ENCODE measurements around the gene BCAS3.

The BCAS3 gene

DNA sequence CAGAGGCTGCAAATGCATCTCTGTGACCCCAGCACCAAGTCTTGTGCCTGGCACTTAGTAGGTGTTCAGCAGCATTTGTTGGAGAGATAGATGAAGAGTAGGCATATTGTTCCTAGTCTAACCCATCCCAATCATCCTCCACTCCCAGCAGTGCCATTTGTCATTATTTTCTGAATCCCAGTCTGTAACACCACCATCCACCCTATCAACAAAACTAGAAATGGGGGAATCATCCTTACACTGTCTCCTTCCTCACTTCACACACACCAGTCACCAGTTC lies 626.1 kb downstream of the BCAS3 start:
- H3K4me2 ChIP-seq (ENCODE audit: low read length) = no peak overlapping the region
- no peaks in the 10 kb centered on the region for H3K79me2 ChIP-seq (ENCODE audit: control insufficient read depth, low read length)
- H3F3A ChIP-seq (ENCODE audit: control insufficient read depth, insufficient read depth) = no peaks in the 10 kb centered on the region
- H4K20me1 ChIP-seq (ENCODE audit: control insufficient read depth, insufficient read depth, low read depth, low read length) = no peaks in the 10 kb centered on the region
- no peaks in the 10 kb centered on the region for H3K4me1 ChIP-seq (ENCODE audit: control insufficient read depth, low read length)
- no peaks in the 10 kb centered on the region for H3K9me3 ChIP-seq (ENCODE audit: control insufficient read depth, insufficient read depth, low read length)
- H3K27ac ChIP-seq (ENCODE audit: low read depth, low read length) = no peak overlapping the region
- no peak overlapping the region for H3K4me3 ChIP-seq (ENCODE audit: low read length)
- peaks cover 4% of the 10 kb centered on the region; the same call in 1 of the 2 replicates for H3K27me3 ChIP-seq (ENCODE audit: control insufficient read depth, low read length)
- H3K9me2 ChIP-seq (replicated peaks; ENCODE audit: control insufficient read depth, low read length) = no peaks in the 10 kb centered on the region
- TF ChIP-seq EZH2phosphoT487 (IDR thresholded peaks at IDR 0.05; ENCODE audit: borderline replicate concordance, low read length) = no peak
- TF ChIP-seq, protein P1, sequence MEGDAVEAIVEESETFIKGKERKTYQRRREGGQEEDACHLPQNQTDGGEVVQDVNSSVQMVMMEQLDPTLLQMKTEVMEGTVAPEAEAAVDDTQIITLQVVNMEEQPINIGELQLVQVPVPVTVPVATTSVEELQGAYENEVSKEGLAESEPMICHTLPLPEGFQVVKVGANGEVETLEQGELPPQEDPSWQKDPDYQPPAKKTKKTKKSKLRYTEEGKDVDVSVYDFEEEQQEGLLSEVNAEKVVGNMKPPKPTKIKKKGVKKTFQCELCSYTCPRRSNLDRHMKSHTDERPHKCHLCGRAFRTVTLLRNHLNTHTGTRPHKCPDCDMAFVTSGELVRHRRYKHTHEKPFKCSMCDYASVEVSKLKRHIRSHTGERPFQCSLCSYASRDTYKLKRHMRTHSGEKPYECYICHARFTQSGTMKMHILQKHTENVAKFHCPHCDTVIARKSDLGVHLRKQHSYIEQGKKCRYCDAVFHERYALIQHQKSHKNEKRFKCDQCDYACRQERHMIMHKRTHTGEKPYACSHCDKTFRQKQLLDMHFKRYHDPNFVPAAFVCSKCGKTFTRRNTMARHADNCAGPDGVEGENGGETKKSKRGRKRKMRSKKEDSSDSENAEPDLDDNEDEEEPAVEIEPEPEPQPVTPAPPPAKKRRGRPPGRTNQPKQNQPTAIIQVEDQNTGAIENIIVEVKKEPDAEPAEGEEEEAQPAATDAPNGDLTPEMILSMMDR (IDR thresholded peaks at IDR 0.05; ENCODE audit: low read depth, low read length, poor library complexity, severe bottlenecking) = no peak
- H3K36me3 ChIP-seq (ENCODE audit: control insufficient read depth, low read length) = no peaks in the 10 kb centered on the region

DNA sequence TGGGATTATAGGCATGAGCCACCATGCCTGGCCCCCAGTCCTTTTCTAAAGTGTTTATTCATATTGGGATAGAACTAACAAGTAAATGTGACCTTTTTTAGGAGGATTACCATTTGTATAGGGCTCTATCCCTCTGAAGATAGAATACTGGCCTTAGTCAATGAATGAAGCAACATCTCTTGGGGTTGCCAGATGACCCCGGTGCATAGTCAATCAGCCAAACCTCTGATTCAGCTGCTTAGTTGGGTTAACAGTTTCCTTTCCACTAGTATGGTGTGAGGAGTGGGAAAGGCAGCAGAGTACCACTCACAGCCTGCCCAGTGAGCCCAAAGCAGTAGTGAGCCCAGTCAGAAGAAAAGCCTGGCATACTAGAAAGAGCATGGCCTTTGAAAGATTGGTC lies 627.4 kb downstream of the BCAS3 start:
- no peaks in the 10 kb centered on the region for H3K9me2 ChIP-seq (replicated peaks; ENCODE audit: control insufficient read depth, low read length)
- H4K20me1 ChIP-seq (ENCODE audit: control insufficient read depth, insufficient read depth, low read depth, low read length) = no peaks in the 10 kb centered on the region
- TF ChIP-seq EZH2phosphoT487 (IDR thresholded peaks at IDR 0.05; ENCODE audit: borderline replicate concordance, low read length) = no peak
- TF ChIP-seq, protein P1 (IDR thresholded peaks at IDR 0.05; ENCODE audit: low read depth, low read length, poor library complexity, severe bottlenecking) = no peak
- no peaks in the 10 kb centered on the region for H3K9me3 ChIP-seq (ENCODE audit: control insufficient read depth, insufficient read depth, low read length)
- 0 out of 2 replicates have a peak, but pooled peaks cover 4% of the 10 kb centered on the region for H3K27me3 ChIP-seq (ENCODE audit: control insufficient read depth, low read length)
- no peak overlapping the region for H3K27ac ChIP-seq (ENCODE audit: low read depth, low read length)
- no peaks in the 10 kb centered on the region for H3K79me2 ChIP-seq (ENCODE audit: control insufficient read depth, low read length)
- no peak overlapping the region for H3K4me3 ChIP-seq (ENCODE audit: low read length)
- no peaks in the 10 kb centered on the region for H3K36me3 ChIP-seq (ENCODE audit: control insufficient read depth, low read length)
- no peaks in the 10 kb centered on the region for H3F3A ChIP-seq (ENCODE audit: control insufficient read depth, insufficient read depth)
- H3K4me2 ChIP-seq (ENCODE audit: low read length) = no peak overlapping the region
- no peaks in the 10 kb centered on the region for H3K4me1 ChIP-seq (ENCODE audit: control insufficient read depth, low read length)

DNA sequence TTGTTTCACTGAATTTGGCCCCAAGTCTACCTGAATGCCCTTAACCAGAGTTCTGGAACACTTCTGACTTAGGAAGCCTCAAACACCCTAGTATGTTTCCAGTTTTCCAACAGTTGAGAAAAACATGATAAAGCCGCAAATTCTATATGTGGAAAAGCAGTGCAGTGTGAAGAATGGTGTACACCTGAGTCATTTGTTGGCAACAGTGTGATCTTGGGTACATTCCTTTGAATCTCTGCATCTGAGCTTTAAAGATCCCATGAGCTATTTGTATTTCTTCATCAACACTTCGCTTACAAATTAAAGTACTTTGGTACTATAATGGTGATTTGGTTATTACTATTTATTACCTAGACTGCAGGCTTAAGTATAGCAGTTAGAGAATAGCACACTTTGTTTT lies 628.4 kb downstream of the BCAS3 start:
- H3K9me2 ChIP-seq (replicated peaks; ENCODE audit: control insufficient read depth, low read length) = no peaks in the 10 kb centered on the region
- H3K4me1 ChIP-seq (ENCODE audit: control insufficient read depth, low read length) = no peaks in the 10 kb centered on the region
- no peak overlapping the region for H3K4me2 ChIP-seq (ENCODE audit: low read length)
- H3K36me3 ChIP-seq (ENCODE audit: control insufficient read depth, low read length) = no peaks in the 10 kb centered on the region
- H3K27ac ChIP-seq (ENCODE audit: low read depth, low read length) = no peak overlapping the region
- H3K79me2 ChIP-seq (ENCODE audit: control insufficient read depth, low read length) = no peaks in the 10 kb centered on the region
- TF ChIP-seq EZH2phosphoT487 (IDR thresholded peaks at IDR 0.05; ENCODE audit: borderline replicate concordance, low read length) = no peak
- TF ChIP-seq, protein P1 (IDR thresholded peaks at IDR 0.05; ENCODE audit: low read depth, low read length, poor library complexity, severe bottlenecking) = no peak
- H4K20me1 ChIP-seq (ENCODE audit: control insufficient read depth, insufficient read depth, low read depth, low read length) = no peaks in the 10 kb centered on the region
- no peaks in the 10 kb centered on the region for H3F3A ChIP-seq (ENCODE audit: control insufficient read depth, insufficient read depth)
- 0 out of 2 replicates have a peak, but pooled peaks cover 4% of the 10 kb centered on the region for H3K27me3 ChIP-seq (ENCODE audit: control insufficient read depth, low read length)
- no peak overlapping the region for H3K4me3 ChIP-seq (ENCODE audit: low read length)
- H3K9me3 ChIP-seq (ENCODE audit: control insufficient read depth, insufficient read depth, low read length) = no peaks in the 10 kb centered on the region

All from DOHH2 (cell line).